ENCODE results near the gene TAF1A.
"Not testable (repeated sequence)": the region's sequence is repeated elsewhere in the genome, so short reads cannot be mapped to it uniquely, and the experiment has no call there.

Gene TAF1A

GRCh38 chr1:222589462-222590302 lies at the start of gene TAF1A:
TAF1A (minus strand) TSS chr1:222589933.
- peak; percentile 69 for DNase-seq

- DNase-seq = peak; percentile 46
These were observed 44.7 kb upstream of the TAF1A start for GRCh38 chr1:222634180-222635013.

GRCh38 chr1:222632749-222633148 lies 43.0 kb upstream of the TAF1A start:
- no peak for DNase-seq

DNA sequence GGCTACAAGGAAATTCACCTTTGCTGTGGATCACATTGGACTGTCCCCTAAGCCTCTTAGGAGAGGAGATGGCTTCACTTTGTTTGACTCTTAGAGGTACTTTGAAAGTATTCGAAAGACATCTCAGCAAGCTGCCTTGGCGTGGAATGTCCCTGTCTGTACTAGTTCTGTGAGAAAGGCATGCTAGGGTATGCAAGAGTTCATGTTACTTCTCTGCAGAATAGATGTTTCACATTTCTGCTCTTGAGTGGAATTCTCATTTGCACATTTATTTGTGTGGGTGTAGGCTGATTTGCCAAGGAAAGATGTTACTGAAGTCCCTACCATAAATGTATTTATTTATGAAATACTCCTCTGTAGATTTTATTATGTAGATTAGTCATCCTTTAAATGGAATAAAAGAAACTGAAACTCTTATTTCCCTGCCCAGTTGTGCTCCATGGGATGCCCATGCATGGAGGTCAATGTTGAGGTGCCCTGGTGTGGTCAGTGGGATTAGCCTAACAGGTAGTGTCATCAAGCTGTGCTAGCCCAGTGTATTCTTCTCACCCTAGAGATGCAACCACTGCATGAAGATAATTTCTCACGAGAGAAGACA lies 42.0 kb upstream of the TAF1A start:
- DNase-seq = no peak

- peak; percentile 11 for DNase-seq
These were observed 40.3 kb upstream of the TAF1A start for GRCh38 chr1:222629921-222630535.

- no peak for DNase-seq
These were observed 37.5 kb upstream of the TAF1A start for GRCh38 chr1:222627232-222627631.

DNA sequence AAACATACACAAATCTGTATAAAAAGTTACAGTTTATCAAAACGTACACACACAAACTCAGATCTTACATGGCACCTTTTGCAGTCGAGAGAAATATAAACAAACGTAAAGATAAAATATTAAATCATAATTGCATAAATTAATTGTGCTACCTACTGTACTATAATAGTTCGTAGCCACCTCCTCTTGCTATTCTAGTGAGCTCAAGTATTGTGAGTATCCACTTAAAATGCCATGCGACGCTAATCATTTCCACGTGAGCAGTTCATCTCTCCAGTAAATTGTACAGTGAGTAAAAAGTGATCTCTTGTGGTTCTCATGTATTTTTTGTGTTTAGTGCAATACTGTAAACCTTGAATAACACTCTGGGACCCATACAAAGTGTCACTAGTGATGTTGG lies 34.5 kb upstream of the TAF1A start:
- DNase-seq = no peak

- DNase-seq = no peak
These were observed 33.7 kb upstream of the TAF1A start for GRCh38 chr1:222623458-222623857.

DNA sequence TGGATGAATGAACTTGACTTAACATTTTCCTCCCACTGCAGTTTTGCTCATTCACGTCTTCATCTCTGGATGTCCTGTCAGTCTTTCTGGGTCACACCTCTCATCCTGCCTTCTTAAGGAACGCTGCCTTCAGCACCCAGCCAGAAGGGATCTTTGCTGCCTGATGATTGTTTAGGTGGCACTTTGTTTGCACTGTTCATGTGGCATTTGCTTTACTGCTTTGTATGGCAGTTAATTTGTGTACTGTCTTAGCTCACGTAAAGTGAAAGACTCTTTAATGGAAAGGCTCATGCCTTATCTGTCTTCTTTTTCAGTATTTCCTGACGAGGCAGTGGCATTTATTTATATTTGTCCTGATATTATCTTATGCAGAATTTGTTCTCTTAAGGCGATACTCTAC lies 33.0 kb upstream of the TAF1A start:
- no peak for DNase-seq

GRCh38 chr1:222620566-222620965 lies 30.8 kb upstream of the TAF1A start:
- no peak for DNase-seq

DNA sequence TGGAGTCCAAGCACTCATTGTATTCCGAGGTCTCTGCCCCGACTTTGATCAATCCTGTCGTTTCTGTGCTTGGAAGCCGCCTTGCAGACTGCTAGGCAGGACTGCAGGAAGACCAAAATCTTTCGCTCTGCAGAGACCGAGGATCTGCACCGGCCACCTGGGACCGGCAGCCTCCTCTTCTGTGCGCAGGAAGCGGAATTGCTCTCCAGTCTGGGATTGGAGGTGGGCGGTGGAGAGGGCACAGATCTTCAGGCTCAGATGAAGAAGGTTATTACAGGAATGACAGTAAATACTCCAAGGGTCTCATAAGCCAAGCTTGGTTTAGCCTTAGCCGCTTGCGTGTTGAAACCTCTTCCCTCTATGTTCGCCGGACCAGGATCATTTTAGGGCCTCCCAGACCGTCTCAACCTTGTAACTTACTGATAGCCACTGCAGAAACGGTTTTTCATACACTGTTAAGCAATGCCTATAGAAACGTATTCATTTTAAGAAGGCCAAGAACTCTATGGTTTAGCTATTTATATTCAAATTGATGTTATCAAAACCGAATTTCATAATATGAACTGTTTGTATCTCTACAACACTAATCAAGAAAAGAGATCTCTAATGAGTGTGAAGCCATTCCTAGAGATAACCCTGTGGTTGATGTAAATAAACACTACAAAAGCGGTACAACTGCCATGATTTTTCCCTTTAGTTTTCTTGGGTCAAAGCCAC lies 29.3 kb upstream of the TAF1A start:
- no peak for DNase-seq

DNA sequence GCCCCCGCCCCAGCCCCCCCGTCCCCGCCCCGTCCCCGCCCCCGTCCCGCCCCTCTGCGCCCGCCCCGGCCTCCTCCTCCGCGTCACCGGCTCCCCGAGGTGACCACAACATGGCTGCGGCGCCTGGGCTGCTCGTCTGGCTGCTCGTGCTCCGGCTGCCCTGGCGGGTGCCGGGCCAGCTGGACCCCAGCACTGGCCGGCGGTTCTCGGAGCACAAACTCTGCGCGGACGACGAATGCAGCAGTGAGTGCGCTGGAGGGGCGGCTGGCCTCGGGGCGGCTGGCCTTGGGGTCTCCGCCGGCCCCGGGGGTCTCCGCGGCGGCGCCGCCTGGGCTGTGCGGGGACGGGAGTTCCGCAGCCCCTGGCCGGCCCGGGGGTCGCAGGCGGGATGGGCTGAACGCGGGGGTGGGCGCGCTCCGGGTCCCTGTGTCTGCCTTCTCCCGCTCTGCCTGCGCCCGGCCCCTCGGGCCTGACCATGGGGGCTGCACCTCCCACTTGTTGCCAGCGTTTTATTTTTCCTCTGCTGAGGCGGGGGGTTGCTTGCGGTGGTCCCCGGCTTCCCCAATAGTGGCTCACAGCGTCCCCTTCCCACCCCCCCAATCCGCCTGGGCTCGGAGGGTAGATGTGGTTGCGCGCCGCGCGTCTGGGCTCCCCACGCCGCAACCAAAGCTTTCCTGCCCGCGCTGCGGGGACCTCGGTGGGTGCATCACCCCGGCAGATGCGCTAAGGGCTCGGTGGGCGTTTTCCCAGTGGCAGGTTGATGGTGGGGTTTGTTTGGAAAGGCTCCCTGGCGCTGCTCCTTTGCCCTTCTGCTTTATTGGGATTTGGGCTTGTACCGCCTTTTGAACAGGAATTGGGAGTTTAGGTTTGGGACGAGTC lies 28.5 kb upstream of the TAF1A start, which contains the start of gene MIA3:
MIA3 (plus strand) TSS at position 97 of the 879 bp plus-strand sequence; CDS start at position 111, 14 bp downstream.
- DNase-seq = peak; percentile 74

GRCh38 chr1:222617367-222617951 lies 27.7 kb upstream of the TAF1A start:
- DNase-seq = peak; percentile 98

- DNase-seq = no peak
These were observed 26.8 kb upstream of the TAF1A start for GRCh38 chr1:222616525-222616924.

DNA sequence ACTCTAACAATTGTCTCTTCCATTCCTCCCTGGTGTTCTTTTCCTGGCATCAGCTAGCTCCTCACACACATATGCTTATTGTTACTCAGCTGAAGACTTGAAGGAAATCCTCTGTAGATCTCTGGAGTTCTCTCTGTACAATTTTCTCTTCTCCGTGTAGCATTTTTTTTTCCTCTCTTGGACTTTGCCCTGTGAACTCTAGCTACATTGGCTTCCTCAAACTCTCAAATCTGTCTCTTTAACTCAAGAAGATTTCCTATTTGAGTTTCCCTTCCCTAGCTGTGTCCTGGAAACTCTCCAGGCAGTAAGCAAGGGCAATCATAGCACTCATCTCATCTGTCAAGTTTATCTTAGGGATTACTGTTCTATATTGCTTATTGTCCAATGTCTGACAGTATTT lies 23.9 kb upstream of the TAF1A start:
- DNase-seq = no peak

- DNase-seq = no peak
These were observed 21.0 kb upstream of the TAF1A start for GRCh38 chr1:222610728-222611127.

GRCh38 chr1:222609111-222609510 lies 19.4 kb upstream of the TAF1A start:
- DNase-seq = not testable (repeated sequence)

DNA sequence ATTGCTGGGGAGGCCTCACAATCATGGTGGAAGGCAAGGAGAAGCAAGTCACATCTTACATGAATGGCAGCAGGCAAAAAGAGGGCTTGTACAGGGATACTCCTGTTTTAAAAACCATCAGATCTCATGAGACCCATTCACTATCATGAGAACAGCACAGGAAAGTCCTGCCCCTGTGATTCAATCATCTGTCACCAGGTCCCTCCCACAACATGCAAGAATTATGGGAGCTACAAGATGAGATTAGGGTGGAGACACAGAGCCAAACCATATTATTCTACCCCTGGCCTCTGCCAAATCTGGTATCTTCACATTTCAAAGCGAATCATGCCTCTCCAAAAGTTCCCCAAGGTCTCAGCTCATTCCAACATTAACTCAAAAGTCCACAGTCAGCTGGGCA lies 17.0 kb upstream of the TAF1A start:
- DNase-seq = no peak

GRCh38 chr1:222601257-222601656 lies 11.5 kb upstream of the TAF1A start:
- DNase-seq = no peak

GRCh38 chr1:222600281-222600680 lies 10.5 kb upstream of the TAF1A start:
- no peak for DNase-seq

- no peak for DNase-seq
These were observed 7.0 kb upstream of the TAF1A start for GRCh38 chr1:222596696-222597095.
